AG04449 (cell line): ENCODE results near the gene MAGEF1.

Experiments used
- CTCF ChIA-PET: fragments of 350-600 bp; formaldehyde crosslinking; extraction: SDS; loops from one replicate; lab custom pipeline; 2021; ENCODE audit warnings: antibody characterized with exemption; lab: Yijun Ruan, JAX
- POLR2A ChIA-PET: fragments of 400-600, 350-600 bp; formaldehyde crosslinking; extraction: SDS; loops from one replicate; lab custom pipeline; 2020; ENCODE audit warnings: antibody characterized with exemption, inconsistent platforms; lab: Yijun Ruan, JAX
- DNase-seq: peaks from one replicate; pipeline ENCODE4 v3.0.0-alpha.2; 2010; ENCODE audit warnings: low read depth, low spot score
- H3K4me3 ChIP-seq: 2 replicates; pipeline ENCODE4 v1.5.1; 2011; ENCODE audit warnings: low read depth, mild to moderate bottlenecking, control low read depth, low read length
- CTCF ChIP-seq: IDR thresholded peaks from one replicate; pipeline ENCODE4 v1.5.1; 2011; ENCODE audit warnings: mild to moderate bottlenecking, moderate library complexity, low read length, control low read depth, inconsistent platforms; ENCODE audit not compliant: insufficient read depth; ENCODE audit errors: missing control alignments

Gene MAGEF1

GRCh38 chr3:184694716-184695115 lies 17.1 kb downstream of the MAGEF1 start:
- POLR2A ChIA-PET: no interaction called here
- H3K4me3 ChIP-seq: no peak overlapping the region
- TF ChIP-seq CTCF: no peak
- DNase-seq: no peak
- CTCF ChIA-PET: no interaction called here

GRCh38 chr3:184694133-184694665 lies 17.7 kb downstream of the MAGEF1 start:
- TF ChIP-seq CTCF: no peak
- POLR2A ChIA-PET: no interaction called here
- H3K4me3 ChIP-seq: no peak overlapping the region
- CTCF ChIA-PET: no interaction called here
- DNase-seq: no peak

- ChIA-PET POLR2A (no interaction called here), CTCF (interaction anchor here (0.8 to 1.2 kb wide), 2 partner anchors 12 to 111 kb away, joined by 3 read pairs; no protein-coding TSS in a partner anchor)
- no peak for DNase-seq
- peak; percentile 1 for TF ChIP-seq CTCF
- H3K4me3 ChIP-seq: no peak overlapping the region
These were observed 18.6 kb downstream of the MAGEF1 start for GRCh38 chr3:184693011-184693975.

- ChIA-PET POLR2A (no interaction called here), CTCF (interaction anchor here (1.1 to 1.2 kb wide), 2 partner anchors 14 to 112 kb away, joined by 3 read pairs; no protein-coding TSS in a partner anchor)
- DNase-seq: no peak
- H3K4me3 ChIP-seq: no peak overlapping the region
- TF ChIP-seq CTCF: no peak
These were observed 20.2 kb downstream of the MAGEF1 start for GRCh38 chr3:184691397-184692231.

GRCh38 chr3:184690192-184690883 lies 21.5 kb downstream of the MAGEF1 start:
- ChIA-PET CTCF (interaction anchor here (0.8 to 2.8 kb wide), 2 partner anchors 129 kb away, joined by 3 to 16 read pairs; partner anchors contain the start of gene EPHB3), POLR2A (no interaction called here)
- no peak for DNase-seq
- H3K4me3 ChIP-seq: no peak overlapping the region
- no peak for TF ChIP-seq CTCF
